Testis (tissue), 2 donors: Measurements from ENCODE around the gene TCF7L2.

Experiments
- POLR2A ChIP-seq: fragments of 450-650 bp; IDR thresholded peaks from one replicate; pipeline ENCODE4 v1.6.1; 2017; ENCODE audit warnings: antibody characterized with exemption, mild to moderate bottlenecking, moderate library complexity
- TF ChIP-seq, protein P1 (sequence below), 3 experiments: fragments of 450-650 bp in 2 of 3; fragments of 200-600 bp in 1 of 3; sonication (generic) in 1 of 3; IDR thresholded peaks; one replicate each; pipeline ENCODE4 v1.5.1; 2016 to 2019; ENCODE audit warnings: antibody characterized with exemption in 3 of 3, mild to moderate bottlenecking in 2 of 3, moderate library complexity in 1 of 3

DNA sequence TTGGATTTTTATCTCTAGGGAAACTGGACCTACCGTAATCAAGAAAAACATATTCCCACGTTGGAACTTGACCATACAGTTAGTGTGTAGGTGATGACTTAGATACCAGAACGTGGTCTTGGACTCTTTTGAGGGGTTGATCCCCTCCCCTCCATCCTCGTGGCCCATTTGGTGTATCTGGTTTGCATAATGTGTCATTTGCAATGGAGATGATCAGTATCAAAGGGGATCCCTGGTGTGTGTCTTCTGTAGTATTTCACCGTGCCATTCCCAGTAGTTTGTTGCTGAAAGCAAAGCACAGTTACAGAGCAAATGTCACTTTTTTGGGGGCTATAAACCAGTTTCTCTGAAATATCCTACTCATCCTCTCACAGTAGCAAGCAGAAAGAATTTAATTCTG, 217.7 kb downstream of the TCF7L2 start:
- TF ChIP-seq, protein P1, sequence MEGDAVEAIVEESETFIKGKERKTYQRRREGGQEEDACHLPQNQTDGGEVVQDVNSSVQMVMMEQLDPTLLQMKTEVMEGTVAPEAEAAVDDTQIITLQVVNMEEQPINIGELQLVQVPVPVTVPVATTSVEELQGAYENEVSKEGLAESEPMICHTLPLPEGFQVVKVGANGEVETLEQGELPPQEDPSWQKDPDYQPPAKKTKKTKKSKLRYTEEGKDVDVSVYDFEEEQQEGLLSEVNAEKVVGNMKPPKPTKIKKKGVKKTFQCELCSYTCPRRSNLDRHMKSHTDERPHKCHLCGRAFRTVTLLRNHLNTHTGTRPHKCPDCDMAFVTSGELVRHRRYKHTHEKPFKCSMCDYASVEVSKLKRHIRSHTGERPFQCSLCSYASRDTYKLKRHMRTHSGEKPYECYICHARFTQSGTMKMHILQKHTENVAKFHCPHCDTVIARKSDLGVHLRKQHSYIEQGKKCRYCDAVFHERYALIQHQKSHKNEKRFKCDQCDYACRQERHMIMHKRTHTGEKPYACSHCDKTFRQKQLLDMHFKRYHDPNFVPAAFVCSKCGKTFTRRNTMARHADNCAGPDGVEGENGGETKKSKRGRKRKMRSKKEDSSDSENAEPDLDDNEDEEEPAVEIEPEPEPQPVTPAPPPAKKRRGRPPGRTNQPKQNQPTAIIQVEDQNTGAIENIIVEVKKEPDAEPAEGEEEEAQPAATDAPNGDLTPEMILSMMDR (IDR thresholded peaks at IDR 0.05): no peak
- no peak for TF ChIP-seq POLR2A
